Ovary (tissue), 3 donors: ENCODE data around the gene KYAT1.

Source experiments
- POLR2A ChIP-seq: fragments of 450-650 bp; IDR thresholded peaks from one replicate; pipeline ENCODE4 v1.6.1; 2017; ENCODE audit warnings: antibody characterized with exemption, mild to moderate bottlenecking, moderate library complexity
- TF ChIP-seq, protein P1 (sequence below), 3 donors: fragments of 450-650 bp in 2 of 3; fragments of 200-600 bp in 1 of 3; IDR thresholded peaks; one replicate each; pipeline versions ENCODE4 v1.5.1 to v1.8.0; 2016 to 2022; ENCODE audit warnings: antibody characterized with exemption in 3 of 3, mild to moderate bottlenecking in 1 of 3
- donor health status: DM: no; HTN: no; CAD: no.

GRCh38 chr9:128886211-128886891 is 4.6 kb upstream of the KYAT1 start:
- TF ChIP-seq, protein P1, sequence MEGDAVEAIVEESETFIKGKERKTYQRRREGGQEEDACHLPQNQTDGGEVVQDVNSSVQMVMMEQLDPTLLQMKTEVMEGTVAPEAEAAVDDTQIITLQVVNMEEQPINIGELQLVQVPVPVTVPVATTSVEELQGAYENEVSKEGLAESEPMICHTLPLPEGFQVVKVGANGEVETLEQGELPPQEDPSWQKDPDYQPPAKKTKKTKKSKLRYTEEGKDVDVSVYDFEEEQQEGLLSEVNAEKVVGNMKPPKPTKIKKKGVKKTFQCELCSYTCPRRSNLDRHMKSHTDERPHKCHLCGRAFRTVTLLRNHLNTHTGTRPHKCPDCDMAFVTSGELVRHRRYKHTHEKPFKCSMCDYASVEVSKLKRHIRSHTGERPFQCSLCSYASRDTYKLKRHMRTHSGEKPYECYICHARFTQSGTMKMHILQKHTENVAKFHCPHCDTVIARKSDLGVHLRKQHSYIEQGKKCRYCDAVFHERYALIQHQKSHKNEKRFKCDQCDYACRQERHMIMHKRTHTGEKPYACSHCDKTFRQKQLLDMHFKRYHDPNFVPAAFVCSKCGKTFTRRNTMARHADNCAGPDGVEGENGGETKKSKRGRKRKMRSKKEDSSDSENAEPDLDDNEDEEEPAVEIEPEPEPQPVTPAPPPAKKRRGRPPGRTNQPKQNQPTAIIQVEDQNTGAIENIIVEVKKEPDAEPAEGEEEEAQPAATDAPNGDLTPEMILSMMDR (IDR thresholded peaks at IDR 0.05): no peak
- TF ChIP-seq POLR2A: no peak
